B cell (primary cell): ENCODE data around the gene TLE3. TPM values are rescaled to one million over a fixed set of nuclear protein-coding genes. Genes with fewer than 3 reads are reported as not detected.

Source experiments
- ATAC-seq: fragments of 200-7000 bp; cut with Tn5 transposase; one replicate; pipeline ENCODE4 v1.10.0; 2021; ENCODE audit warnings: low read depth, mild to moderate bottlenecking, moderate number of reproducible peaks, moderate library complexity
- CTCF ChIA-PET: fragments of 350-600 bp; sonication (Branson Sonifier 250); formaldehyde crosslinking; loops from one replicate; lab custom pipeline; 2021; ENCODE audit warnings: antibody characterized with exemption, inconsistent platforms; lab: Charles Lee
- POLR2A ChIA-PET: fragments of 350-600 bp; sonication (Branson Sonifier 250); formaldehyde crosslinking; loops from one replicate; lab custom pipeline; 2021; ENCODE audit warnings: antibody characterized with exemption; lab: Charles Lee
- DNase-seq: peaks from one replicate; pipeline ENCODE4 v3.0.0; 2013
- H2AFZ ChIP-seq: 2 replicates; pipeline ENCODE4 v1.6.1; 2012; ENCODE audit warnings: mild to moderate bottlenecking, low read depth, low read length; ENCODE audit not compliant: insufficient read depth, poor library complexity, severe bottlenecking
- H3K27ac ChIP-seq, 2 donors: 1 replicate in 1 of 2; 2 replicates in 1 of 2; pipeline ENCODE4 v1.5.1; 2012 to 2013; ENCODE audit warnings: low read length in 2 of 2, mild to moderate bottlenecking in 2 of 2, moderate library complexity in 1 of 2
- H3K27me3 ChIP-seq, 4 experiments: fragments of 200-600 bp in 1 of 4; sonication (generic) in 1 of 4; replicated peaks in 1 of 4; 1 replicate in 2 of 4; 2 replicates in 2 of 4; pipeline versions ENCODE4 v1.6.1 to v1.7.0; 2013 to 2016; ENCODE audit warnings: low read length in 3 of 4, mild to moderate bottlenecking in 2 of 4, mixed read lengths in 1 of 4, moderate library complexity in 1 of 4; ENCODE audit not compliant: insufficient read depth in 4 of 4, control insufficient read depth in 3 of 4; ENCODE audit errors: control extremely low read depth in 1 of 4
- H3K36me3 ChIP-seq, 2 experiments: replicated peaks in 1 of 2; 1 replicate in 1 of 2; 2 replicates in 1 of 2; pipeline versions ENCODE4 v1.6.1 to v1.7.1; 2013; ENCODE audit warnings: low read length in 1 of 2; ENCODE audit not compliant: insufficient read depth in 2 of 2, control insufficient read depth in 1 of 2; ENCODE audit errors: control extremely low read depth in 1 of 2, extremely low read depth in 1 of 2
- H3K4me1 ChIP-seq, 2 donors: fragments of 200-600 bp in 1 of 2; sonication (generic) in 1 of 2; 1 replicate in 1 of 2; 2 replicates in 1 of 2; pipeline versions ENCODE4 v1.5.1 to v1.6.1; 2013 to 2017; ENCODE audit warnings: low read length in 2 of 2; ENCODE audit not compliant: control insufficient read depth in 2 of 2, insufficient read depth in 2 of 2
- H3K4me2 ChIP-seq: replicated peaks from 2 replicates; pipeline ENCODE3; 2012; ENCODE audit warnings: mild to moderate bottlenecking, low read depth, low read length; ENCODE audit not compliant: poor library complexity, severe bottlenecking
- H3K4me3 ChIP-seq, 5 experiments: fragments of 200-600 bp in 1 of 5; sonication (generic) in 1 of 5; 1 replicate in 3 of 5; 2 replicates in 2 of 5; pipeline versions ENCODE4 v1.5.1 to v1.7.0; 2011 to 2016; ENCODE audit warnings: low read length in 4 of 5, mild to moderate bottlenecking in 4 of 5, low read depth in 2 of 5, control low read depth in 1 of 5, moderate library complexity in 1 of 5; ENCODE audit not compliant: insufficient read depth in 1 of 5; ENCODE audit errors: control extremely low read depth in 1 of 5, extremely low read depth in 1 of 5
- H3K79me2 ChIP-seq: fragments of 200-600 bp; sonication (generic); one replicate; pipeline ENCODE4 v1.6.0; 2016; ENCODE audit warnings: low read length; ENCODE audit not compliant: control insufficient read depth, insufficient read depth
- H3K9ac ChIP-seq: fragments of 200-600 bp; sonication (generic); 2 replicates; pipeline ENCODE4 v1.6.1; 2017; ENCODE audit warnings: mild to moderate bottlenecking, low read length, moderate library complexity
- H3K9me3 ChIP-seq, 3 donors: one replicate each; pipeline versions ENCODE4 v1.6.1 to v1.7.1; 2013; ENCODE audit warnings: low read length in 2 of 3; ENCODE audit not compliant: control insufficient read depth in 2 of 3, insufficient read depth in 1 of 3; ENCODE audit errors: control extremely low read depth in 1 of 3
- H4K20me1 ChIP-seq: 2 replicates; pipeline ENCODE4 v1.6.0; 2012; ENCODE audit warnings: mild to moderate bottlenecking, low read length; ENCODE audit not compliant: insufficient read depth, control insufficient read depth, poor library complexity, severe bottlenecking
- H3K27ac Mint-ChIP-seq: one replicate; pipeline ENCODE4 v1.8.0; 2021; ENCODE audit warnings: mixed read lengths
- H3K27me3 Mint-ChIP-seq: one replicate; pipeline ENCODE4 v1.8.0; 2021; ENCODE audit warnings: mixed read lengths
- H3K4me1 Mint-ChIP-seq: one replicate; pipeline ENCODE4 v1.8.0; 2021; ENCODE audit warnings: mixed read lengths
- H3K4me3 Mint-ChIP-seq: one replicate; pipeline ENCODE4 v1.8.0; 2021; ENCODE audit warnings: mixed read lengths
- H3K9me3 Mint-ChIP-seq: one replicate; pipeline ENCODE4 v1.8.0; 2022; ENCODE audit warnings: mixed read lengths; ENCODE audit not compliant: insufficient read depth
- EZH2 ChIP-seq: IDR thresholded peaks from 2 replicates; pipeline ENCODE4 v1.6.1; 2012; ENCODE audit warnings: borderline replicate concordance, low read depth, mild to moderate bottlenecking, moderate library complexity, low read length; ENCODE audit not compliant: insufficient read depth, poor library complexity, severe bottlenecking
- WGBS: methylation state at CpG from one replicate; pipeline ENCODE4 v1.1.5; 2013; ENCODE audit warnings: missing lambda C conversion rate; ENCODE audit not compliant: insufficient coverage; 5-methylcytosine and 5-hydroxymethylcytosine counted together
- intact Hi-C: fragments of 100-400 bp; cut with micrococcal nuclease; formaldehyde crosslinking; loops from one replicate; pipeline ENCODE4 v1.10.0; 2022
- polyA plus RNA-seq: library from polyadenylated mRNA; depleted of rRNA; stranded (reverse); fragments of >200 nt; gene quantifications from 2 replicates; pipeline ENCODE4 v1.2.3, GENCODE V29; 2012
- total RNA-seq, 2 donors: library from RNA; stranded (reverse); fragments of 120-200 nt in 1 of 2; gene quantifications; 1 replicate in 1 of 2; 2 replicates in 1 of 2; pipeline versions ENCODE4 v1.2.3 to v1.2.4, GENCODE V29; 2013 to 2022
- TF ChIP-seq, protein P1 (sequence below): fragments of 200-600 bp; IDR thresholded peaks from one replicate; pipeline ENCODE4 v1.8.0; 2022; ENCODE audit warnings: antibody characterized with exemption, mild to moderate bottlenecking

Gene TLE3
- total and polyA plus RNA-seq, 2 donors (not counting 1 experiment from before 2014, with no cell fraction given) = 187 to 278 TPM

DNA sequence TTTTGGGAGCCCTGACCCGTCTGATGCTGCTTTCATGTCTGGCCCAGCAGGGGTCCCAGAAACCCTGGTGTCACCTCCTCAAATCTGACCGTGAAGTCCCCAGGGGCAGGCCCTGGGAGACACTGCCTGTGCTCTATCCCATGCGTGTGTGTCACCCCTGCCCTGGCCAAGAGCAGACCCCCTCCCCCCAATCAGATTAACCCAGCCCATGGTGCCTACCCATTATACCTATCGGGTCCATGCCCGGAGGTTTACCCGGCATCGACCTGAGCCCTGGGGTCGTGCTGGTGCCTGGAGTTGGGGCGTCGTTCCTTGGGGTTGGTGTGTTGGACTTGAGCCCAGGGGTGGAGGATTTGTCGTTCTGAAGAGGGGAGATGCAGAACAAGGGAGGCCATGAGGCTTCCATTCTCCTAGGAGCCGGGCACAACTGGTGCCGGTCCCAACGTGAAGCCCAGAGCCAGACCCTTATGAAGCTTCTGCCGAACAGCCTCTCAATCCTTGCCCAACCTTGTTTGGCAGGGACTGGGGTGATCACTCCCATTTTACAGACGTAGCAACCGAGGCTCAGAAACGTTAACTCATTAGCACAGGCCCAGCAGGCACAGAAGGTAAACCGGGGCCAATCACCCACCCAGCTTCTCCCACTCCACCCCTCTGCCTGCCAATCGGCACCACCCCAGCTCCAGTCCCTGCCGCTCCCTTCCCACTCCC, 39.6 kb downstream of the TLE3 start:
- ATAC-seq = no peak
- Histone ChIP-seq H3K4me1 (no peaks in the 10 kb centered on the region), H2AFZ (no peak overlapping the region), H3K79me2 (peaks cover 3% of the 10 kb centered on the region), H3K4me2 (no peak overlapping the region), H3K9ac (no peak overlapping the region), H3K36me3 (peaks cover 0 to 100% of the 10 kb centered on the region in 2 experiments), H3K9me3 (no peaks in the 10 kb centered on the region), H3K27ac (no peak overlapping the region), H4K20me1 (peaks cover 94% of the 10 kb centered on the region), H3K4me3 (no peak overlapping the region), H3K27me3 (no peaks in the 10 kb centered on the region)
- H3K4me3 Mint-ChIP-seq = no peak overlapping the region
- intact Hi-C loops = no loop called here
- no peak for TF ChIP-seq EZH2
- TF ChIP-seq, protein P1, sequence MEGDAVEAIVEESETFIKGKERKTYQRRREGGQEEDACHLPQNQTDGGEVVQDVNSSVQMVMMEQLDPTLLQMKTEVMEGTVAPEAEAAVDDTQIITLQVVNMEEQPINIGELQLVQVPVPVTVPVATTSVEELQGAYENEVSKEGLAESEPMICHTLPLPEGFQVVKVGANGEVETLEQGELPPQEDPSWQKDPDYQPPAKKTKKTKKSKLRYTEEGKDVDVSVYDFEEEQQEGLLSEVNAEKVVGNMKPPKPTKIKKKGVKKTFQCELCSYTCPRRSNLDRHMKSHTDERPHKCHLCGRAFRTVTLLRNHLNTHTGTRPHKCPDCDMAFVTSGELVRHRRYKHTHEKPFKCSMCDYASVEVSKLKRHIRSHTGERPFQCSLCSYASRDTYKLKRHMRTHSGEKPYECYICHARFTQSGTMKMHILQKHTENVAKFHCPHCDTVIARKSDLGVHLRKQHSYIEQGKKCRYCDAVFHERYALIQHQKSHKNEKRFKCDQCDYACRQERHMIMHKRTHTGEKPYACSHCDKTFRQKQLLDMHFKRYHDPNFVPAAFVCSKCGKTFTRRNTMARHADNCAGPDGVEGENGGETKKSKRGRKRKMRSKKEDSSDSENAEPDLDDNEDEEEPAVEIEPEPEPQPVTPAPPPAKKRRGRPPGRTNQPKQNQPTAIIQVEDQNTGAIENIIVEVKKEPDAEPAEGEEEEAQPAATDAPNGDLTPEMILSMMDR = no peak
- CTCF ChIA-PET = no interaction called here
- DNase-seq = no peak
- H3K9me3 Mint-ChIP-seq = no peaks in the 10 kb centered on the region
- 96% methylated on average over 18 of the region's 21 CpGs for WGBS
- no peaks in the 10 kb centered on the region for H3K27me3 Mint-ChIP-seq
- no peaks in the 10 kb centered on the region for H3K4me1 Mint-ChIP-seq
- POLR2A ChIA-PET = no interaction called here
- peak overlapping the region; percentile 59 for H3K27ac Mint-ChIP-seq

DNA sequence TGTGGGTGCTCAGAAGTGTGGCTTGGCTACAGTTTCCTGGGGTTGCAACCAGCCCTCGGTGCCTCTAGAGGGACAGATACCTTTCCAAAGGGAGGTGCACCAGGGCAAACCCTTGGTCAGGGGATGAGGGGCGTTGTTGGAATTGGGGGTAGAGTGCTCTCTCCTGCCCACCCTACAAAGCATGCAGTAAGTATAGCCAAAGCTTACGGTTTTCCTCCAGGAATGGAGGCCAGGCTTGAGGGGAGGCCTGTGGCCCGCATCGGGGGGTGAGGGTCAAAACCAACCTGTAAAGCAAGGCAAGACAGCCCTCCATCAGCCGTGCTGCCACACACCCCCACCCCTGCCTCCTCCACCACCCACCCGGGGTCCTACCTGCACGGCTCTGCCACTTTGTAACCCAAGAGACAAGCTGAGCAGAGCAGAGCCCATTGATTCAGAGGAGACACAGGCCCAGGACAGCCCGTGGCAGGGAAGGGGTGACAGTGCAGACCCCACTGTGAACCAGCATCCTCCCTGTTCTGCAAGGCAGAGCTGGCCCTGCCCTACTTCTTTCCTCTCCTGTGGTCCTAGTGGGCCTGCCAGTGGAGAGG, 41.5 kb downstream of the TLE3 start:
- 96% methylated on average over 8 of the region's 9 CpGs for WGBS
- Histone ChIP-seq H3K9me3 (no peaks in the 10 kb centered on the region), H2AFZ (no peak overlapping the region), H3K27me3 (no peaks in the 10 kb centered on the region), H3K4me2 (no peak overlapping the region), H3K9ac (no peak overlapping the region), H4K20me1 (peaks cover 79% of the 10 kb centered on the region), H3K4me3 (no peak overlapping the region), H3K4me1 (no peaks in the 10 kb centered on the region), H3K79me2 (no peaks in the 10 kb centered on the region), H3K27ac (no peak overlapping the region), H3K36me3 (peaks cover 0 to 97% of the 10 kb centered on the region in 2 experiments)
- intact Hi-C loops = no loop called here
- no peak for DNase-seq
- H3K4me1 Mint-ChIP-seq = no peaks in the 10 kb centered on the region
- no peak overlapping the region for H3K27ac Mint-ChIP-seq
- no peaks in the 10 kb centered on the region for H3K9me3 Mint-ChIP-seq
- TF ChIP-seq, protein P1 = no peak
- no peak for TF ChIP-seq EZH2
- ChIA-PET POLR2A (no interaction called here), CTCF (no interaction called here)
- ATAC-seq = no peak
- no peak overlapping the region for H3K4me3 Mint-ChIP-seq
- H3K27me3 Mint-ChIP-seq = no peaks in the 10 kb centered on the region
